Suprapubic skin (tissue), 3 donors: ENCODE measurements around the gene DDT.

Experiments
- CTCF ChIP-seq, 2 donors: fragments of 200-600 bp in 1 of 2; fragments of 450-650 bp in 1 of 2; sonication (generic) in 1 of 2; IDR thresholded peaks; one replicate each; pipeline ENCODE4 v1.5.1; 2016 to 2019; ENCODE audit warnings: antibody characterized with exemption in 2 of 2, mild to moderate bottlenecking in 1 of 2, moderate library complexity in 1 of 2
- POLR2A ChIP-seq, 2 donors: fragments of 450-650 bp; IDR thresholded peaks; one replicate each; pipeline ENCODE4 v1.6.1; 2017; ENCODE audit warnings: antibody characterized with exemption in 2 of 2, mild to moderate bottlenecking in 2 of 2, moderate library complexity in 2 of 2

GRCh38 chr22:24008381-24009226, 34.4 kb upstream of the DDT start:
- TF ChIP-seq CTCF (IDR thresholded peaks at IDR 0.05) (no peak), POLR2A (IDR thresholded peaks at IDR 0.05) (no peak)
